Smooth muscle cell (in vitro differentiated cells): ENCODE measurements around the gene C12orf56. TPM values are rescaled to one million over a fixed set of nuclear protein-coding genes. Genes with fewer than 3 reads are reported as not detected.

Experiments used
- DNase-seq: peaks from one replicate; lab custom pipeline; 2025; ENCODE audit not compliant: unreplicated experiment; lab: John Stamatoyannopoulos, UW
- H2AFZ ChIP-seq: fragments of 200-600 bp; sonication (generic); 2 replicates; pipeline ENCODE4 v1.6.0; 2016; ENCODE audit warnings: antibody characterized with exemption, low read depth, mild to moderate bottlenecking
- H3F3A ChIP-seq: fragments of 200-600 bp; sonication (generic); 2 replicates; pipeline ENCODE4 v1.6.0; 2017; ENCODE audit warnings: antibody characterized with exemption, low read depth
- H3K27ac ChIP-seq: fragments of 200-600 bp; sonication (generic); 2 replicates; pipeline ENCODE4 v1.5.1; 2016; ENCODE audit warnings: low read depth, mild to moderate bottlenecking
- H3K27me3 ChIP-seq: fragments of 200-600 bp; sonication (generic); 2 replicates; pipeline ENCODE4 v1.6.1; 2016; ENCODE audit warnings: low read depth, mild to moderate bottlenecking
- H3K36me3 ChIP-seq: fragments of 200-600 bp; sonication (generic); 2 replicates; pipeline ENCODE4 v1.5.1; 2016; ENCODE audit warnings: low read depth
- H3K4me1 ChIP-seq: fragments of 200-600 bp; sonication (generic); 2 replicates; pipeline ENCODE4 v1.5.1; 2016; ENCODE audit warnings: low read depth
- H3K4me2 ChIP-seq: fragments of 200-600 bp; sonication (generic); 2 replicates; pipeline ENCODE4 v1.6.0; 2016; ENCODE audit warnings: mild to moderate bottlenecking
- H3K4me3 ChIP-seq: fragments of 200-600 bp; sonication (generic); 2 replicates; pipeline ENCODE4 v1.5.1; 2016; ENCODE audit warnings: mild to moderate bottlenecking
- H3K79me2 ChIP-seq: fragments of 200-600 bp; sonication (generic); 2 replicates; pipeline ENCODE4 v1.6.0; 2016; ENCODE audit warnings: low read depth, mild to moderate bottlenecking
- H3K9ac ChIP-seq: fragments of 200-600 bp; sonication (generic); 2 replicates; pipeline ENCODE4 v1.6.0; 2016; ENCODE audit warnings: low read depth
- H3K9me3 ChIP-seq: fragments of 200-600 bp; sonication (generic); replicated peaks from 2 replicates; pipeline ENCODE4 v1.5.1; 2016; ENCODE audit warnings: low read depth
- H4K20me1 ChIP-seq: fragments of 200-600 bp; sonication (generic); 2 replicates; pipeline ENCODE4 v1.6.0; 2016; ENCODE audit warnings: low read depth
- WGBS: methylation state at CpG from one replicate; pipeline ENCODE4 v1.1.7; 2016; ENCODE audit warnings: low lambda C conversion rate; 5-methylcytosine and 5-hydroxymethylcytosine counted together
- polyA plus RNA-seq: library from polyadenylated mRNA; unstranded; fragments of >200 nt; fragmentation: Nextera tagmentation; extraction: Ambion mirVana; gene quantifications from 2 replicates; pipeline ENCODE4 v1.2.1, GENCODE V29; 2016
- total RNA-seq: library from RNA; depleted of rRNA; stranded (reverse); fragments of >200 nt; gene quantifications from 2 replicates; pipeline ENCODE4 v1.2.3, GENCODE V29; 2014
- TF ChIP-seq, protein P1 (sequence below): fragments of 200-600 bp; sonication (generic); IDR thresholded peaks from 2 replicates; pipeline ENCODE4 v1.5.1; 2017; ENCODE audit warnings: borderline replicate concordance, mild to moderate bottlenecking, antibody characterized with exemption; ENCODE audit not compliant: insufficient read depth, poor library complexity, severe bottlenecking

The C12orf56 gene
- total and polyA plus RNA-seq, 2 experiments from 2014 or later, result 0.67 to 1.1 TPM

DNA sequence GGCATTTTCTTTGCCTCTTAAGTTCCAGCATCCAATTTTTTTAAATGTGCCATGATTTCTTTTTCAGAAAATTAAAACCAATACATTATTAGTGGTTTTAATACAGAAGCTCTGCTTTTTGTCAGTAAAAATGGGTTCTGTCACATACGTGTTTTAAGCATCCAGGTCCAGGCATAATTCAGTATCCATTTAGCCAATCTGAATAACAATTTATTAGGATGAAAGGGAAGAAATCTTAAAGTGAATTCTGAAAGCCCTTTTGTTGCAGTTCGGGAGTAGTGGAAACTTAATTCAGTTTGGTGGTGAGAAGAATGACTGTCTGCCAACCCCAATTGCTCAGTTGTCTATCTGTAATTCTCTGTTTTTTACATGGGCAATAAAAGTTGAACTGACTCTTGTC is 20.9 kb upstream of the C12orf56 start:
- Histone ChIP-seq H3K27me3 (no peaks in the 10 kb centered on the region), H4K20me1 (peaks cover 72% of the 10 kb centered on the region), H3K9ac (no peak overlapping the region), H3K4me1 (peaks cover 9% of the 10 kb centered on the region), H3F3A (no peaks in the 10 kb centered on the region), H3K9me3 (no peaks in the 10 kb centered on the region), H3K4me3 (no peak overlapping the region), H3K4me2 (no peak overlapping the region), H3K36me3 (peaks cover 27% of the 10 kb centered on the region), H2AFZ (no peak overlapping the region), H3K27ac (peak overlapping the region; percentile 0), H3K79me2 (peaks cover 66% of the 10 kb centered on the region)
- DNase-seq, result no peak
- TF ChIP-seq, protein P1, sequence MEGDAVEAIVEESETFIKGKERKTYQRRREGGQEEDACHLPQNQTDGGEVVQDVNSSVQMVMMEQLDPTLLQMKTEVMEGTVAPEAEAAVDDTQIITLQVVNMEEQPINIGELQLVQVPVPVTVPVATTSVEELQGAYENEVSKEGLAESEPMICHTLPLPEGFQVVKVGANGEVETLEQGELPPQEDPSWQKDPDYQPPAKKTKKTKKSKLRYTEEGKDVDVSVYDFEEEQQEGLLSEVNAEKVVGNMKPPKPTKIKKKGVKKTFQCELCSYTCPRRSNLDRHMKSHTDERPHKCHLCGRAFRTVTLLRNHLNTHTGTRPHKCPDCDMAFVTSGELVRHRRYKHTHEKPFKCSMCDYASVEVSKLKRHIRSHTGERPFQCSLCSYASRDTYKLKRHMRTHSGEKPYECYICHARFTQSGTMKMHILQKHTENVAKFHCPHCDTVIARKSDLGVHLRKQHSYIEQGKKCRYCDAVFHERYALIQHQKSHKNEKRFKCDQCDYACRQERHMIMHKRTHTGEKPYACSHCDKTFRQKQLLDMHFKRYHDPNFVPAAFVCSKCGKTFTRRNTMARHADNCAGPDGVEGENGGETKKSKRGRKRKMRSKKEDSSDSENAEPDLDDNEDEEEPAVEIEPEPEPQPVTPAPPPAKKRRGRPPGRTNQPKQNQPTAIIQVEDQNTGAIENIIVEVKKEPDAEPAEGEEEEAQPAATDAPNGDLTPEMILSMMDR, result no peak
- 100% methylated on average over 2 of the region's 2 CpGs for WGBS

DNA sequence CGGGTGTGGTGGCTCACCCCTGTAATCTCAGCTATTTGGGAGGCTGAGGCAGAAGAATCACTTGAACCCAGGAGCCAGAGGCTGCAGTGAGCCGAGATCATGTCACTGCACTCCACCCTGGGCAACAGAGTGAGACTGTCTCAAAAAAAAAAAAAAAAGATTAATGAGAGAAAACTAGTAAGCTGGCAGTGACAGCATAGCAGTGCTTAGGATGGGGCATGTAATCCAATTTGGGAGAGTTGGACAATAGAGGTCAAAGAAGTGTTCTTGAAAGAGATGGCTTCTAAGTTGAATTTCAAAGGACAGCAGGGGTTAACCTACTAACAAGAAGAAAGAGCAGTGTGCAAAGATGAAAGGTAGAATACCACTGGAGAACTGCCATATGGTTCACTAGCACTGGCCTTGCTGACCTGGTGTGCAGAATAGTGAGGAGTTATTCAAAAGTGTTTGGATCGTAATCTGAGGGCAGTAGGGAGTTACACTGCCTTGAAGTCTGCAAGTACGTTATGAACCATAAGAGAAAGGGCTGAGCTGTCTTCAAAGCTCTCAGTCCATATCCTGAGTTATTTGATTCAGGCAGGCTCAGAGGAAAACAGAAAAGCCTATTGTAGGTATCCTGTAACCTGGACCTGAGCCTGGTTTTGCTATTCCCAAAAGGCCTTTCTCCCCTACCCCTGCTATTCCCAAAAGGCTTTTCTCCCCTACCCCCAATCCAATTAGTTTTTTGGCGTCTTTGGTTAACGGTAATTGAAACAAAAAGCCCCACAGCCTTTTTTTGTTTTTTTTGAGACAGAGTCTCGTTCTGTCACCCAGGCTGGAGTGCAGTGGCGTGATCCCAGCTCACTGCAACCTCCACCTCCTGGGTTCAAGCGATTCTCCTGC is 17.0 kb upstream of the C12orf56 start:
- Histone ChIP-seq H3K79me2 (peaks cover 64% of the 10 kb centered on the region), H3F3A (peaks cover 6% of the 10 kb centered on the region), H3K4me2 (no peak overlapping the region), H3K4me3 (no peak overlapping the region), H3K9ac (no peak overlapping the region), H3K27ac (no peak overlapping the region), H3K27me3 (no peaks in the 10 kb centered on the region), H3K36me3 (peaks cover 15% of the 10 kb centered on the region), H3K4me1 (peaks cover 20% of the 10 kb centered on the region), H3K9me3 (no peaks in the 10 kb centered on the region), H4K20me1 (peaks cover 61% of the 10 kb centered on the region), H2AFZ (no peak overlapping the region)
- TF ChIP-seq, protein P1, result no peak
- DNase-seq, result no peak
- WGBS, result 87% methylated on average over 9 of the region's 9 CpGs

DNA sequence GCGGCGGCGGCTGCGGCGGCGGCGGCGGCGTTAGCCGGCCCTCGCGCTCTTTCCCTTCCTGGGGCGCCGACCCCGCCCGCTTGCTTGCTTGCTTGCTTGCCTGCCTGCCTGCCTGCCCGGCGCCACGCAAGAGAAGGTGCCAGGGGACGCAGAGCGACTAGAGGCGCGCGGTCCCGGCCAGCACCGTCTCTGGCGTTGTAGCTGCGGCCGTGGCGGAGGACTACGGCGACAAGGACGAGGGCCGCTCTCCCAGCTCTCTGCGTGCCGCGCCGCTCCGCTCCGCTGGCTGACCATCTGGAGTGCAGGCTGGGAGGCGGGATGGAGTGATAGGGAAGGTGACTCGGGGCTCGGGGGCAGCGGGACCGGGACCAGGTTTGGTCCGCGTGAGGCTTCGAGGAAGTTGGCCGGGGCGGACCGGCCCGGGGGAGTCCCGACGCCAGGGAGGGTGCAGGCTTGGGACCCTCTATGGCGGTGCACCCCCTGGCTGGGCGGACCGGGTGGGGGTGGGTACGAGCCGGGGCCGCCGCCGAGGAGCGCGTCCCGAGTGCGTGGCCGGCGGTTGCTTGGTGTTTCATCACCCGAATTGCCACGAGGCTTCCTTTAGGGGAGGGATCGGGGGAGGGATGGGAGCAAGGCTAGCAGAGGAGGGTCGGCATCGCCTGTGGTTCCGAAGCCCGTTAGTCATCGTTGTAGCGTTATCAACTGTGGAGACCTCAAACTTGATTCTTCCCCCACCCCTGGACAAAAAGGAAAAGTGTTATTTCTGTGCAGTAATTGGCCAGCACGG is 14.1 kb upstream of the C12orf56 start:
- DNase-seq, result peak; percentile 91
- Histone ChIP-seq H3K27me3 (no peaks in the 10 kb centered on the region), H3F3A (peaks cover 6% of the 10 kb centered on the region), H3K4me1 (peaks cover 20% of the 10 kb centered on the region), H3K9me3 (no peaks in the 10 kb centered on the region), H3K9ac (peak overlapping the region; percentile 99), H4K20me1 (peaks cover 43% of the 10 kb centered on the region), H3K27ac (peak overlapping the region; percentile 100), H3K4me2 (peak overlapping the region; percentile 98), H3K4me3 (peak overlapping the region; percentile 97), H3K36me3 (no peaks in the 10 kb centered on the region), H2AFZ (peak overlapping the region; percentile 87), H3K79me2 (peaks cover 43% of the 10 kb centered on the region)
- 1% methylated on average over 74 of the region's 78 CpGs for WGBS
- TF ChIP-seq, protein P1, result no peak
